ENCODE data around the gene C10orf62. TPM values are rescaled to one million over a fixed set of nuclear protein-coding genes. Genes with fewer than 3 reads are reported as not detected.
A peak's percentile ranks its signal among the peaks of the same experiment; 100 is the strongest.
"Not testable (repeated sequence)": the region's sequence is repeated elsewhere in the genome, so short reads cannot be mapped to it uniquely, and the experiment has no call there.

Gene C10orf62
- total RNA-seq, 1 donor from 2014 or later, result not detected

GRCh38 chr10:97629289-97629688, 39.8 kb downstream of the C10orf62 start:
- H3K9me3 Mint-ChIP-seq, result no peaks in the 10 kb centered on the region
- DNase-seq (ENCODE audit: low read depth, low spot score), result no peak
- H3K36me3 Mint-ChIP-seq (ENCODE audit: low read depth), result no peaks in the 10 kb centered on the region
- peaks cover 15% of the 10 kb centered on the region for H3K4me1 Mint-ChIP-seq
- TF ChIP-seq, protein P1, sequence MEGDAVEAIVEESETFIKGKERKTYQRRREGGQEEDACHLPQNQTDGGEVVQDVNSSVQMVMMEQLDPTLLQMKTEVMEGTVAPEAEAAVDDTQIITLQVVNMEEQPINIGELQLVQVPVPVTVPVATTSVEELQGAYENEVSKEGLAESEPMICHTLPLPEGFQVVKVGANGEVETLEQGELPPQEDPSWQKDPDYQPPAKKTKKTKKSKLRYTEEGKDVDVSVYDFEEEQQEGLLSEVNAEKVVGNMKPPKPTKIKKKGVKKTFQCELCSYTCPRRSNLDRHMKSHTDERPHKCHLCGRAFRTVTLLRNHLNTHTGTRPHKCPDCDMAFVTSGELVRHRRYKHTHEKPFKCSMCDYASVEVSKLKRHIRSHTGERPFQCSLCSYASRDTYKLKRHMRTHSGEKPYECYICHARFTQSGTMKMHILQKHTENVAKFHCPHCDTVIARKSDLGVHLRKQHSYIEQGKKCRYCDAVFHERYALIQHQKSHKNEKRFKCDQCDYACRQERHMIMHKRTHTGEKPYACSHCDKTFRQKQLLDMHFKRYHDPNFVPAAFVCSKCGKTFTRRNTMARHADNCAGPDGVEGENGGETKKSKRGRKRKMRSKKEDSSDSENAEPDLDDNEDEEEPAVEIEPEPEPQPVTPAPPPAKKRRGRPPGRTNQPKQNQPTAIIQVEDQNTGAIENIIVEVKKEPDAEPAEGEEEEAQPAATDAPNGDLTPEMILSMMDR (conservative IDR thresholded peaks at IDR 0.05), result no peak
- peak overlapping the region; percentile 38 for H3K4me3 Mint-ChIP-seq
- H3K27ac Mint-ChIP-seq (ENCODE audit: unreplicated experiment), result no peak overlapping the region
- H3K27me3 Mint-ChIP-seq (ENCODE audit: low read depth), result no peaks in the 10 kb centered on the region

DNA sequence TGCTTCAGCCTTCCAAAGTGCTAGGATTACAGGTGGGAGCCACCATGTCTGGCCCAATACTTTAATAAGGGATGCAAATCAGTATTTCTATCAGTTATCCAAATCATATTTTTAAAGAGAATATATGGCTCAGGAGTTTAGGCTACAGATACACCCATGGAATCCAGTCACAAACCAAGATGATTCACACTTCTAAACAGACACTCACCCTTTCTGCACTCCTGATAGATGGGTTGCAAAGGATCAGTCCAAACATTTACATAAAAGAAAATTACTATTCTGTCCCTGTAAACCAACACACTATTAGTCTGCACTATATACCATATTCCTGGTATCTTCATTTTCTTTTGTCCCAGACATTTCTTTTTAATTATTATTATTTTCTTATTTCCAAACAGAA, 41.6 kb downstream of the C10orf62 start:
- Mint-ChIP-seq H3K27me3 (ENCODE audit: low read depth) (no peaks in the 10 kb centered on the region), H3K27ac (ENCODE audit: unreplicated experiment) (no peak overlapping the region), H3K36me3 (ENCODE audit: low read depth) (no peaks in the 10 kb centered on the region), H3K4me3 (peak overlapping the region; percentile 34), H3K4me1 (peaks cover 15% of the 10 kb centered on the region), H3K9me3 (no peaks in the 10 kb centered on the region)
- DNase-seq (ENCODE audit: low read depth, low spot score), result no peak
- TF ChIP-seq, protein P1 (conservative IDR thresholded peaks at IDR 0.05), result no peak

GRCh38 chr10:97632949-97633884, 43.7 kb downstream of the C10orf62 start, which contains the start of gene MORN4:
Gene MORN4, minus strand, starts transcription at chr10:97633500. Its CDS starts 13,847 bp downstream, at chr10:97619653.
- Mint-ChIP-seq H3K4me1 (peaks cover 15% of the 10 kb centered on the region), H3K27ac (ENCODE audit: unreplicated experiment) (peak within 1 kb of the TSS; percentile 93), H3K9me3 (no peaks in the 10 kb centered on the region), H3K4me3 (peak within 1 kb of the TSS; percentile 94), H3K27me3 (ENCODE audit: low read depth) (no peaks in the 10 kb centered on the region), H3K36me3 (ENCODE audit: low read depth) (no peaks in the 10 kb centered on the region)
- DNase-seq (ENCODE audit: low read depth, low spot score), result peak; percentile 93
- TF ChIP-seq, protein P1 (conservative IDR thresholded peaks at IDR 0.05), result no peak

DNA sequence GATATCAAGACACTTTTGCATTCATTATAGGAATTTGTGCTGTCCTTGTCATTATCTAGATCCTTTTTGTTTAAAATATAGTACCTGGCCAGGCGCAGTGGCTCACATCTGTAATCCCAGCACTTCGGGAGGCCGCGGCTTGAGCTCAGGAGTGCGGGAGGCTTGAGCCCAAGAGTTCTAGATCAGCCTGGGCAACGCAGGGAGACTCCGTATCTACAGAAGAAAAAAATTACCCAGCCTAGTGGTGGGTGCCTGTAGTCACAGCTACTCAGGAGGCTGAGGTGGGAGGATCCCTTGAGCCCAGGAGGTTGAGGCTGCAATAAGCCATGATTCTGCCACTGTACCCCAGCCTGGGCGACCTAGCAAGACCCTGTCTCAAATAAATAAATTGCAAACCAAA, 44.4 kb downstream of the C10orf62 start:
- H3K9me3 Mint-ChIP-seq, result no peaks in the 10 kb centered on the region
- no peaks in the 10 kb centered on the region for H3K36me3 Mint-ChIP-seq (ENCODE audit: low read depth)
- peaks cover 15% of the 10 kb centered on the region for H3K4me1 Mint-ChIP-seq
- peak; percentile 3 for DNase-seq (ENCODE audit: low read depth, low spot score)
- H3K27ac Mint-ChIP-seq (ENCODE audit: unreplicated experiment), result peak overlapping the region; percentile 54
- H3K27me3 Mint-ChIP-seq (ENCODE audit: low read depth), result no peaks in the 10 kb centered on the region
- peak overlapping the region; percentile 94 for H3K4me3 Mint-ChIP-seq
- TF ChIP-seq, protein P1 (conservative IDR thresholded peaks at IDR 0.05), result peak; percentile 56

DNA sequence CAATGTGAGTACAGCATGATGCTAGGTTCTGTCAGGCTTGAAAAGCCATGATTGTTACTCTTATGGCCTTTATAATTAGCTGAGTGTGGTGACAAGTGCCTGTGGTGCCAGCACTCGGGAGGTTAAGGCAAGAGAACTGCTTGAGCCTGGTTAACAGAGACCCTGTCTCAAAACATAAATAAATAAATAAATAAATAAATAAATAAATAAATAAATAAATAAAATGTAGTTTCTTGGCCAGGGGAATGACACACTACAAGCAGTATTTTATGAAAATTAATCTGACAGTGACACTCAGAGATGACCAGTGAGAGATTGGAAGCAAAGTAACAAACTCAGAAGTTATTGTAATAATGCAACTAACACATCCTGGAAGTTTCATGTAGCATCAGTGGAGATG, 46.1 kb downstream of the C10orf62 start:
- no peak overlapping the region for H3K4me3 Mint-ChIP-seq
- no peak overlapping the region for H3K27ac Mint-ChIP-seq (ENCODE audit: unreplicated experiment)
- peaks cover 21% of the 10 kb centered on the region for H3K4me1 Mint-ChIP-seq

GRCh38 chr10:97639090-97639489, 49.6 kb downstream of the C10orf62 start:
- not testable (repeated sequence) for H3K4me3 Mint-ChIP-seq; H3K27ac Mint-ChIP-seq (ENCODE audit: unreplicated experiment); H3K36me3 Mint-ChIP-seq (ENCODE audit: low read depth); DNase-seq (ENCODE audit: low read depth, low spot score); H3K9me3 Mint-ChIP-seq; H3K27me3 Mint-ChIP-seq (ENCODE audit: low read depth)
- H3K4me1 Mint-ChIP-seq, result peaks cover 26% of the 10 kb centered on the region

More for the DNA sequence above, 46.1 kb downstream of the C10orf62 start:
- TF ChIP-seq, protein P1 (conservative IDR thresholded peaks at IDR 0.05), result no peak
- H3K36me3 Mint-ChIP-seq (ENCODE audit: low read depth), result no peaks in the 10 kb centered on the region
- H3K27me3 Mint-ChIP-seq (ENCODE audit: low read depth), result peaks cover 2% of the 10 kb centered on the region
- H3K9me3 Mint-ChIP-seq, result no peaks in the 10 kb centered on the region
- no peak for DNase-seq (ENCODE audit: low read depth, low spot score)

All from neural crest cell (in vitro differentiated cells).